ENCODE results near the gene GPATCH8. TPM values are rescaled to one million over a fixed set of nuclear protein-coding genes. Genes with fewer than 3 reads are reported as not detected.
A peak's percentile ranks its signal among the peaks of the same experiment; 100 is the strongest.

Gene GPATCH8
- total RNA-seq, 1 donor from 2014 or later: 52.6 TPM

DNA sequence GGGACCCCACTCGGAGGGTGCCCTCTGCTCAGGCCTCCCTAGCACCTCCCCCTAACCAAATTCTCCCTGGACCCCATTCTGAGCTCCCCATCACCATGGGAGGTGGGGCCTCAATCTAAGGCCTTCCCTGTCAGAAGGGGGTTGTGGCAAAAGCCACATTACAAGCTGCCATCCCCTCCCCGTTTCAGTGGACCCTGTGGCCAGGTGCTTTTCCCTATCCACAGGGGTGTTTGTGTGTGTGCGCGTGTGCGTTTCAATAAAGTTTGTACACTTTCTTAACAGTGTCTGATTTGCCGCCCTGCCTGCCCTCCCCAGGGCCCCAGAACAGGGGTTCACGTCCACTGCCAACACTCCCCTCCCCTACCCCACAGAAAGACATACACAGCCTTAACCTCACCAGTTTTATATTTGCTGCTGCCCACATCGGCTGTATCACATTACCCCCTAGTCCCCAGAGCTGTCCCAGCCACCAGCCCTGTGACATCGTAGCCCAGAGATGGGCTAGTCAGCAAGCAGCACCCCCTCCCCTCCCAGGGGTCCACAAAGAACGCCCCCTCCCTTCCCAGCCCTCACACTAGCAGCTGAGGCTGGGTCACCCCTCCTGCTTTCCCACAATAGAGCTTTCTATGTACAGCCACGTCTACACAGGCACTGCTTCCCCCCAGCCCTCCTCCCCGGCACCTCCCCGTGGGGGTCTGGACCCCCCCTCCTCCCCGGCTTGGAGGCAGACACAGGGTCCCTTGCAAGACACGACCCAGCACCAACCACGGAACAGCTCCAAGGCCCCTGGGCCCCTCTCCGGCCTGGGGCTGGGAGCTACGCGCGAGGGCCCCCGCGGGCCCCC is 150.2 kb downstream of the GPATCH8 start:
- Mint-ChIP-seq H3K27me3 (ENCODE audit: unreplicated experiment) (no peaks in the 10 kb centered on the region), H3K4me1 (ENCODE audit: unreplicated experiment) (peaks cover 1% of the 10 kb centered on the region), H3K27ac (ENCODE audit: unreplicated experiment) (no peak overlapping the region), H3K4me3 (ENCODE audit: unreplicated experiment) (no peak overlapping the region), H3K9me3 (ENCODE audit: unreplicated experiment) (no peaks in the 10 kb centered on the region), H3K36me3 (ENCODE audit: unreplicated experiment) (peaks cover 14% of the 10 kb centered on the region)
- DNase-seq (ENCODE audit: extremely low spot score, unreplicated experiment): no peak
- TF ChIP-seq, protein P1, sequence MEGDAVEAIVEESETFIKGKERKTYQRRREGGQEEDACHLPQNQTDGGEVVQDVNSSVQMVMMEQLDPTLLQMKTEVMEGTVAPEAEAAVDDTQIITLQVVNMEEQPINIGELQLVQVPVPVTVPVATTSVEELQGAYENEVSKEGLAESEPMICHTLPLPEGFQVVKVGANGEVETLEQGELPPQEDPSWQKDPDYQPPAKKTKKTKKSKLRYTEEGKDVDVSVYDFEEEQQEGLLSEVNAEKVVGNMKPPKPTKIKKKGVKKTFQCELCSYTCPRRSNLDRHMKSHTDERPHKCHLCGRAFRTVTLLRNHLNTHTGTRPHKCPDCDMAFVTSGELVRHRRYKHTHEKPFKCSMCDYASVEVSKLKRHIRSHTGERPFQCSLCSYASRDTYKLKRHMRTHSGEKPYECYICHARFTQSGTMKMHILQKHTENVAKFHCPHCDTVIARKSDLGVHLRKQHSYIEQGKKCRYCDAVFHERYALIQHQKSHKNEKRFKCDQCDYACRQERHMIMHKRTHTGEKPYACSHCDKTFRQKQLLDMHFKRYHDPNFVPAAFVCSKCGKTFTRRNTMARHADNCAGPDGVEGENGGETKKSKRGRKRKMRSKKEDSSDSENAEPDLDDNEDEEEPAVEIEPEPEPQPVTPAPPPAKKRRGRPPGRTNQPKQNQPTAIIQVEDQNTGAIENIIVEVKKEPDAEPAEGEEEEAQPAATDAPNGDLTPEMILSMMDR (IDR thresholded peaks at IDR 0.05): no peak

DNA sequence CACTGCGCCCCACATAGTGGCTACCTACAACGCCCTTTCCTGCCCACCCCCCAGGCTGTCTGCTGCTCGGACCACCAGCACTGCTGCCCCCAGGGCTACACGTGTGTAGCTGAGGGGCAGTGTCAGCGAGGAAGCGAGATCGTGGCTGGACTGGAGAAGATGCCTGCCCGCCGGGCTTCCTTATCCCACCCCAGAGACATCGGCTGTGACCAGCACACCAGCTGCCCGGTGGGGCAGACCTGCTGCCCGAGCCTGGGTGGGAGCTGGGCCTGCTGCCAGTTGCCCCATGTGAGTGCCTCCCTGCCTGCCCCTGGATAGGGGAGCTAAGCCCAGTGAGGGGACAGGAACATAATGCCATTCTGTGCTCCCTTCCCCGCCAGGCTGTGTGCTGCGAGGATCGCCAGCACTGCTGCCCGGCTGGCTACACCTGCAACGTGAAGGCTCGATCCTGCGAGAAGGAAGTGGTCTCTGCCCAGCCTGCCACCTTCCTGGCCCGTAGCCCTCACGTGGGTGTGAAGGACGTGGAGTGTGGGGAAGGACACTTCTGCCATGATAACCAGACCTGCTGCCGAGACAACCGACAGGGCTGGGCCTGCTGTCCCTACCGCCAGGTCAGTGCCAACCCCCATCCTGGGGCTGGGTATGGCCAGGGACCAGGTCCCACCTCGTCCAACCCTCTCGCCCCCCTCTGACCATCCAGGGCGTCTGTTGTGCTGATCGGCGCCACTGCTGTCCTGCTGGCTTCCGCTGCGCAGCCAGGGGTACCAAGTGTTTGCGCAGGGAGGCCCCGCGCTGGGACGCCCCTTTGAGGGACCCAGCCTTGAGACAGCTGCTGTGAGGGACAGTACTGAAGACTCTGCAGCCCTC is 151.0 kb downstream of the GPATCH8 start:
- H3K36me3 Mint-ChIP-seq (ENCODE audit: unreplicated experiment): peaks cover 14% of the 10 kb centered on the region

DNA sequence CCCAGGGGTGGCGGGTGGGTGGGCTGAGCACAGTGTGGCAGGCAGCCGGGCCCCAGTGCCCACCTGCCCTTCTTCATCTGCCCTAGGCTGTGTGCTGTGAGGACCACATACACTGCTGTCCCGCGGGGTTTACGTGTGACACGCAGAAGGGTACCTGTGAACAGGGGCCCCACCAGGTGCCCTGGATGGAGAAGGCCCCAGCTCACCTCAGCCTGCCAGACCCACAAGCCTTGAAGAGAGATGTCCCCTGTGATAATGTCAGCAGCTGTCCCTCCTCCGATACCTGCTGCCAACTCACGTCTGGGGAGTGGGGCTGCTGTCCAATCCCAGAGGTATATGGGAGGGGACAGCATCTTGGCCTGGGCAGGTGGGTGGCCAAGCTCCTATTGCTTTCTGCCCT is 151.7 kb downstream of the GPATCH8 start:
- H3K4me3 Mint-ChIP-seq (ENCODE audit: unreplicated experiment): no peak overlapping the region
- peaks cover 14% of the 10 kb centered on the region for H3K36me3 Mint-ChIP-seq (ENCODE audit: unreplicated experiment)
- H3K4me1 Mint-ChIP-seq (ENCODE audit: unreplicated experiment): peaks cover 5% of the 10 kb centered on the region
- TF ChIP-seq, protein P1 (IDR thresholded peaks at IDR 0.05): no peak
- H3K9me3 Mint-ChIP-seq (ENCODE audit: unreplicated experiment): no peaks in the 10 kb centered on the region
- H3K27ac Mint-ChIP-seq (ENCODE audit: unreplicated experiment): no peak overlapping the region
- DNase-seq (ENCODE audit: extremely low spot score, unreplicated experiment): no peak
- H3K27me3 Mint-ChIP-seq (ENCODE audit: unreplicated experiment): no peaks in the 10 kb centered on the region

More for the DNA sequence above, 151.0 kb downstream of the GPATCH8 start:
- Mint-ChIP-seq H3K4me1 (ENCODE audit: unreplicated experiment) (peaks cover 5% of the 10 kb centered on the region), H3K27ac (ENCODE audit: unreplicated experiment) (no peak overlapping the region), H3K9me3 (ENCODE audit: unreplicated experiment) (no peaks in the 10 kb centered on the region), H3K4me3 (ENCODE audit: unreplicated experiment) (no peak overlapping the region), H3K27me3 (ENCODE audit: unreplicated experiment) (no peaks in the 10 kb centered on the region)
- TF ChIP-seq, protein P1 (IDR thresholded peaks at IDR 0.05): no peak
- no peak for DNase-seq (ENCODE audit: extremely low spot score, unreplicated experiment)

DNA sequence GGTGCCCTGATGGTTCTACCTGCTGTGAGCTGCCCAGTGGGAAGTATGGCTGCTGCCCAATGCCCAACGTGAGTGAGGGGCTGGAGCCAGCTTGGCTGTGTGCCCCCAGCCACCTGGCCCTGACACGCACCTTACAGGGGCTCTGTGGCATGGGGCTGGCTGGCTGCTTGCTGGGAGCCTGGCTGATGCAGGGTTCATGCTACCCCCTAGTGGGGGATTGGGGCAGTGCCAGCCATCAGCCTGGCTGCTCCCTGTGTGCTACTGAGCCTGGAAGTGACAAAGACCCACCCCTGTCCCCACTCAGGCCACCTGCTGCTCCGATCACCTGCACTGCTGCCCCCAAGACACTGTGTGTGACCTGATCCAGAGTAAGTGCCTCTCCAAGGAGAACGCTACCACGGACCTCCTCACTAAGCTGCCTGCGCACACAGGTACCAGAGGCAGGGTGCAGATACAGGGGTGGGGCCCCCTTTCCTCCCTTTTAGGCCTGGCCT is 152.4 kb downstream of the GPATCH8 start:
- H3K27me3 Mint-ChIP-seq (ENCODE audit: unreplicated experiment): no peaks in the 10 kb centered on the region
- H3K9me3 Mint-ChIP-seq (ENCODE audit: unreplicated experiment): no peaks in the 10 kb centered on the region
- H3K4me1 Mint-ChIP-seq (ENCODE audit: unreplicated experiment): peaks cover 10% of the 10 kb centered on the region
- peaks cover 14% of the 10 kb centered on the region for H3K36me3 Mint-ChIP-seq (ENCODE audit: unreplicated experiment)
- peak; percentile 91 for DNase-seq (ENCODE audit: extremely low spot score, unreplicated experiment)
- TF ChIP-seq, protein P1 (IDR thresholded peaks at IDR 0.05): peak; percentile 77
- H3K27ac Mint-ChIP-seq (ENCODE audit: unreplicated experiment): no peak overlapping the region
- no peak overlapping the region for H3K4me3 Mint-ChIP-seq (ENCODE audit: unreplicated experiment)

Measured in osteocyte (in vitro differentiated cells).